ENCODE measurements around the gene KCNQ2.

KCNQ2 gene

DNA sequence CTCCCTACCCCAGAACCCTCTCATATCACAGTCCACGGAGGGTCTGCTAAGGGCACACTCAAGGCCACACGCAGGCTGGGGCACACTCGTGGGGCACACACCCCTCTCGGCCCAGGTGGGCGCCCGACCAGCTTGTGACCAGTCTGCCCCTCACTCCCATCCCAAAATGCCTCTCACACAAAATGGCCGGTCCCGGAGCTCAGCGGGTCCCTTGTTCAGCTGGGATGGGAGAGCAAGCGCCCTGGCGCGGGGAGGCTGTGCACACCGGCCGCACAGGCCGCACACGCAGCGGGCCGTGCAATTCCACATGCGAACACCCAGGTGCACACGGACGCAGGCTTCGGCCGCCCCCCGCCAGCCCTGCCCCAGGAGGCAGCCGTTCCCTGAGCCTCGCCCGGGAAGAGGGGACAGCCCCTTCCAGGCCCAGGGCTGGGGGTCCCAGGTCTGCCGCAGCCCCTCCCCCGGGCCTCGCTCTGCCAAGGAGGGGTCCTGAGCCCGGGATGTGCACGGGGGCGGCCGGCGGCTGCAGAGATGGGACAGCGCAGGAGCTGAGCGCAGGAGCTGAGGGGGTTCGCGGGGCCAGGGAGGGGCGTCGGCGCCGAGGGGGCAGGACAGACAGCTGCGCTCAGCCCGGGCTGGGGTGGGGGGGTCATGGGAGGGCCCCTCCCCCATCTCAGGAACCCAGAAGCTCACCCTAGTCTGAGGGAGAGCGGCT, 1.3 kb downstream of the KCNQ2 start:
- Histone ChIP-seq H3K36me3 (ENCODE audit: control insufficient read depth in 5 of 5, insufficient read depth in 5 of 5, low read length in 5 of 5) (no peaks in the 10 kb centered on the region), H3K9ac (ENCODE audit: low read length in 5 of 5) (no peak overlapping the region), H3K9me3 (ENCODE audit: control insufficient read depth in 5 of 5, low read length in 5 of 5) (no peaks in the 10 kb centered on the region), H3K4me3 (ENCODE audit: low read depth in 1 of 5, low read length in 5 of 5) (no peak overlapping the region), H3K27ac (ENCODE audit: low read depth, low read length) (no peak overlapping the region), H3K27me3 (ENCODE audit: control insufficient read depth in 5 of 5, insufficient read depth in 4 of 5, low read length in 5 of 5) (peaks cover 53 to 79% (median 70%) of the 10 kb centered on the region in 5 donors), H3K4me1 (ENCODE audit: control insufficient read depth in 5 of 5, insufficient read depth in 5 of 5, low read length in 5 of 5) (peaks cover 0 to 4% (median 0%) of the 10 kb centered on the region in 5 donors)

DNA sequence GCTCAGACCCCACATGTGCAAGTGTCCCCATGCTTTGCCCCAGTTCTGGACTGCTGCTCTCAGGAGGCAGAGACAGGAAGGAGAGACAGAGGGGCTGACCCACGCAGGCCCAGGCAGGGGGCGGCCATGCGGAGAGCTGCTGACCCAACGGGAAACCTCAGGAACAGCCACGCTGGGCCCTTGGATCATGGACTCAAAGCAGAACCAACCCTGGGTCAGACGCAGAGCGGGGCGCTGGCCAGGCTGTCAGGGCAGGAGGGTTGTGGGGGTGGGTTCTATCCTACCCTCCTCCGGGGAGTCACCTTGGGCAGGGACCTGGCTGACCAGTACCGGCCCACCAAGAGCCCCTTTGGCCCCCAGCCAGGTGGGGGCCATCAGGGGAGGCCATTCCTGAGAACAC, 2.0 kb downstream of the KCNQ2 start:
- Histone ChIP-seq H3K27me3 (ENCODE audit: control insufficient read depth in 5 of 5, insufficient read depth in 4 of 5, low read length in 5 of 5) (peaks cover 55 to 73% (median 62%) of the 10 kb centered on the region in 5 donors), H3K4me3 (ENCODE audit: low read depth in 1 of 5, low read length in 5 of 5) (no peak overlapping the region), H3K9ac (ENCODE audit: low read length in 5 of 5) (no peak overlapping the region), H3K36me3 (ENCODE audit: control insufficient read depth in 5 of 5, insufficient read depth in 5 of 5, low read length in 5 of 5) (no peaks in the 10 kb centered on the region), H3K4me1 (ENCODE audit: control insufficient read depth in 5 of 5, insufficient read depth in 5 of 5, low read length in 5 of 5) (peaks cover 0 to 4% (median 0%) of the 10 kb centered on the region in 5 donors), H3K27ac (ENCODE audit: low read depth, low read length) (no peak overlapping the region), H3K9me3 (ENCODE audit: control insufficient read depth in 5 of 5, low read length in 5 of 5) (no peaks in the 10 kb centered on the region)

DNA sequence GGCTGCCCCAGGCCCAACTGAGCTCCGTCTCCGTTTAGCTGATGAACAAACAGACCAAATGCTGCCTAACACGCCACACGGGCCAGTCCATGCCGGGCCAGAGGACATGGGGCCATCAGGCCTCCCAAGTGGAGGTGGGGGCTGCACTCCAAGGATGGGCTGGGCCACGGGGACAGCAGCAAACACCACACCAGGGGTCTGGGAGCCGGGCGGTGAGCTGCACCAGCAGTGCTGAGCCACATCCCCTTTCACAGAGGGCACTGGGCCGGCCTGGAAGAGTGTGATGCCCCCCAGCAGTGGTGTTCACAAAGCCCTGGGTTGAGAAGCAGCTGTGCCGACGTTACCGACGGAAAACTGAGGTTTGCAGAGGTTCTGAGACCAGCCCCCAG, 2.7 kb downstream of the KCNQ2 start:
- Histone ChIP-seq H3K27me3 (ENCODE audit: control insufficient read depth in 5 of 5, insufficient read depth in 4 of 5, low read length in 5 of 5) (peaks cover 55 to 68% (median 62%) of the 10 kb centered on the region in 5 donors), H3K9me3 (ENCODE audit: control insufficient read depth in 5 of 5, low read length in 5 of 5) (no peaks in the 10 kb centered on the region), H3K27ac (ENCODE audit: low read depth, low read length) (no peak overlapping the region), H3K9ac (ENCODE audit: low read length in 5 of 5) (no peak overlapping the region), H3K4me1 (ENCODE audit: control insufficient read depth in 5 of 5, insufficient read depth in 5 of 5, low read length in 5 of 5) (peaks cover 0 to 4% (median 0%) of the 10 kb centered on the region in 5 donors), H3K36me3 (ENCODE audit: control insufficient read depth in 5 of 5, insufficient read depth in 5 of 5, low read length in 5 of 5) (no peaks in the 10 kb centered on the region), H3K4me3 (ENCODE audit: low read depth in 1 of 5, low read length in 5 of 5) (no peak overlapping the region)

DNA sequence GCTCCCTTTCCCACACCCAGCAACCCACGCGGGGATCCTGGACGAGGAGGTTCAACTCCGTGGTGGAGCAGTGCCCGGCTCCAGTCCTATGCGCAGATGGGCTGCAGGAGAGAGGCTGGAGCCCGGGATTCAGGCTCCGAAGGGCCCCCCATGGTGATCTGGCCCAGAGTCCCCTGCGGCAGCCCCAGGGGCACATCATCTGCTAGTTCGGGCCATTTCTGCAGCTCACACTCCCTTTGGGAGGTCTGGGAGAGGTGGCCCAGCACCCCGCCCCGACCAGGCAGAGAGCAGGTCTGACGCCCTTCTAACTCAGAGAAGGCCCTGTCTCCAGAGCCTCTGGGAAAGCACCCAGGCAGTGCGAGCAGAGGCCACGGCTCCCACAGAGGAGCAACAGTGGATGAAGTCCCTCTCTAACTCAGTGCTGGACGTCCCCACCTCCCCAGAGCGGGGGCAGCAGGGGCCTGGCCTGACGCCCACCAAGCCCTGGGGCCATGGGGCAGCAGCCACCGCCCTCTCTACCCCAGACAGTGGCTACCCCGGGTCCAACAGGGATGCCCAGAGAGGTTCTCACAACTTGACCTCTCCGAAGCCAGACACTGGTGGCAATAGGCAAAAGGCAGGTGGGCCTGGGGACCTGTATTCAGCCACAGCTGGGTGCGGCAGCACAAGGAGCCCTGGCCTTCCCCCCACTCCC, 3.3 kb downstream of the KCNQ2 start:
- H3K9me3 ChIP-seq (ENCODE audit: control insufficient read depth in 5 of 5, low read length in 5 of 5): no peaks in the 10 kb centered on the region
- H3K27ac ChIP-seq (ENCODE audit: low read depth, low read length): no peak overlapping the region
- H3K9ac ChIP-seq (ENCODE audit: low read length in 5 of 5): no peak overlapping the region
- no peaks in the 10 kb centered on the region for H3K36me3 ChIP-seq (ENCODE audit: control insufficient read depth in 5 of 5, insufficient read depth in 5 of 5, low read length in 5 of 5)
- peaks cover 55 to 67% (median 62%) of the 10 kb centered on the region in 5 donors for H3K27me3 ChIP-seq (ENCODE audit: control insufficient read depth in 5 of 5, insufficient read depth in 4 of 5, low read length in 5 of 5)
- no peak overlapping the region for H3K4me3 ChIP-seq (ENCODE audit: low read depth in 1 of 5, low read length in 5 of 5)
- H3K4me1 ChIP-seq (ENCODE audit: control insufficient read depth in 5 of 5, insufficient read depth in 5 of 5, low read length in 5 of 5): peaks cover 0 to 4% (median 0%) of the 10 kb centered on the region in 5 donors

DNA sequence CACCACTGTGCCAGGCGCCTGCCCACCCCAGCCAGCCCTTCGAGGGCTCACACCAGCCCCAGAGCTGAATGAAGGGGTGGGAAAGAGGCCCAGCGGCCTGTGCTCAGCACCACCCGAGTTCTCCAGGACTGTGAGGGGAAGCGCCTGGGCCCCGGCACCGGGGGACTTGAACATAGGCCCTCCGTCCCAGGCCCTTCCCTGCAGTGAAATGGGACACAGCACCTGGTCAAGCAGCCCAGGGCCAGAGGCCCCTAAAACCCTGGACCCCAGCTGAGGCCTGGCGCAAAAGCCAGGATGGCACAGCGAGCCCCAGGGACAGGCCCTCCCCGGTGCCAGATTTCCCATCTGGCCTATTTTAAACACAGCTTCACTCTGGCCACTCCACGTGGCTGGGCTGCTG, 4.0 kb downstream of the KCNQ2 start:
- Histone ChIP-seq H3K9ac (ENCODE audit: low read length in 5 of 5) (no peak overlapping the region), H3K4me1 (ENCODE audit: control insufficient read depth in 5 of 5, insufficient read depth in 5 of 5, low read length in 5 of 5) (peaks cover 0 to 4% (median 0%) of the 10 kb centered on the region in 5 donors), H3K27ac (ENCODE audit: low read depth, low read length) (no peak overlapping the region), H3K9me3 (ENCODE audit: control insufficient read depth in 5 of 5, low read length in 5 of 5) (no peaks in the 10 kb centered on the region), H3K4me3 (ENCODE audit: low read depth in 1 of 5, low read length in 5 of 5) (no peak overlapping the region), H3K27me3 (ENCODE audit: control insufficient read depth in 5 of 5, insufficient read depth in 4 of 5, low read length in 5 of 5) (peaks cover 50 to 64% (median 60%) of the 10 kb centered on the region in 5 donors), H3K36me3 (ENCODE audit: control insufficient read depth in 5 of 5, insufficient read depth in 5 of 5, low read length in 5 of 5) (no peaks in the 10 kb centered on the region)

DNA sequence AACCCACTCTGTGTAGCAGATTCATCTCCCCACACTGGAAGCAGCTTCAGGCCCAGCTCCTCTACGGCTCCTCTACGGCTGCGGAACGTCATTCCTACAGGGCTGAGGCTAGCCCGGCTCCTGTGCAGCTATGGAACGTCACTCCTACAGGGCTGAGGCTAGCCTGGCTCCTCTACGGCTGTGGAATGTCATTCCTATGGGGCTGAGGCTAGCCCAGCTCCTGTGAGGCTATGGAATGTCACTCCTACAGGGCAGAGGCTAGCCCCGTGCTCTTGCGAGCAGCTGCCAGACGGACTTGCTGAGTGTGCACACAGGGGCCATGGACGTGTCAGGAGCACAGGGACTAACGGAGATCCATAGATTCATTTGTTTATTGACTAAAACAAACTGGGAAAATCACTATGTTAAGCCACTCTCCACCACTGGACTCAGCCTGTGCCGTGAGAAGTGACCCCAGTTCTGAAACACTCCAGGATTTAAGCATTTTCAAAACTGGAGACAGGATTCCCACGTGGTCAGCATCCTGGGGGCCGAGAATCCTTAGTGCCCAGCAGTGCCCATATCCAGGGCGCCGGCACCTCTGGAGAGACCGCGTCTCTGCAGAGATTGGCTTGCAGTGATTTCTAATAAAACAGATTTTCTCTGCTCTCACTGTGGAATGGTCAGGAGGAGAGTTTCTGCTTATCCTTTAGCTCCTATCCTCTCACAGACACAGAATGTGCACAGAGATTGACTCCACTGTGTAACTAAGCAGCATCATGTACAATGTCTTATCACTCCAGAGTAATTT, 5.0 kb downstream of the KCNQ2 start:
- peaks cover 45 to 68% (median 62%) of the 10 kb centered on the region in 5 donors for H3K27me3 ChIP-seq (ENCODE audit: control insufficient read depth in 5 of 5, insufficient read depth in 4 of 5, low read length in 5 of 5)
- no peaks in the 10 kb centered on the region for H3K9me3 ChIP-seq (ENCODE audit: control insufficient read depth in 5 of 5, low read length in 5 of 5)
- peaks cover 0 to 4% (median 0%) of the 10 kb centered on the region in 5 donors for H3K4me1 ChIP-seq (ENCODE audit: control insufficient read depth in 5 of 5, insufficient read depth in 5 of 5, low read length in 5 of 5)

DNA sequence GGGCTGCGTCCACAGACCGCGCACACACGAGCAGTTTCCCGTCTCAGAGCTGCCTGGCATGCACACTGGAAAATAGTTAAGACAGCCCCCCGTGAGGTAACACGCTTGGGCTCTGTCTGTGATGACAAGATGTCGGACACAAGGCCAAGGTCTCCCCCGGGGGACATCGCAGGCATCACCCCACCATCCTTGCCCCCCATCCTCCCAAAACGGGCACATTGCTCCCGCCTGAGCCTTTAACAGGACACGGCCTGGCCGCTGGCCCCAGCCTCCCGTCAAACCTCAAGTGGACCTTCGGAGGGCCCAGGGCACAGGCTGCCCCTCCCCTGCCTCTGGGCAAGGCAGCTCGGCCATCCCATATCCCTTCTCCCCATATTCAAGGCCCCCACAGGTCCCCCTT, 5.6 kb downstream of the KCNQ2 start:
- Histone ChIP-seq H3K9ac (ENCODE audit: low read length in 5 of 5) (no peak overlapping the region), H3K36me3 (ENCODE audit: control insufficient read depth in 5 of 5, insufficient read depth in 5 of 5, low read length in 5 of 5) (no peaks in the 10 kb centered on the region), H3K27ac (ENCODE audit: low read depth, low read length) (no peak overlapping the region), H3K4me1 (ENCODE audit: control insufficient read depth in 5 of 5, insufficient read depth in 5 of 5, low read length in 5 of 5) (peaks cover 0 to under 1% (median 0%) of the 10 kb centered on the region in 5 donors), H3K9me3 (ENCODE audit: control insufficient read depth in 5 of 5, low read length in 5 of 5) (no peaks in the 10 kb centered on the region), H3K27me3 (ENCODE audit: control insufficient read depth in 5 of 5, insufficient read depth in 4 of 5, low read length in 5 of 5) (peaks cover 45 to 72% (median 60%) of the 10 kb centered on the region in 5 donors), H3K4me3 (ENCODE audit: low read depth in 1 of 5, low read length in 5 of 5) (no peak overlapping the region)

More for the DNA sequence above, 5.0 kb downstream of the KCNQ2 start:
- no peak overlapping the region for H3K4me3 ChIP-seq (ENCODE audit: low read depth in 1 of 5, low read length in 5 of 5)
- H3K36me3 ChIP-seq (ENCODE audit: control insufficient read depth in 5 of 5, insufficient read depth in 5 of 5, low read length in 5 of 5): no peaks in the 10 kb centered on the region
- H3K9ac ChIP-seq (ENCODE audit: low read length in 5 of 5): no peak overlapping the region
- no peak overlapping the region for H3K27ac ChIP-seq (ENCODE audit: low read depth, low read length)

DNA sequence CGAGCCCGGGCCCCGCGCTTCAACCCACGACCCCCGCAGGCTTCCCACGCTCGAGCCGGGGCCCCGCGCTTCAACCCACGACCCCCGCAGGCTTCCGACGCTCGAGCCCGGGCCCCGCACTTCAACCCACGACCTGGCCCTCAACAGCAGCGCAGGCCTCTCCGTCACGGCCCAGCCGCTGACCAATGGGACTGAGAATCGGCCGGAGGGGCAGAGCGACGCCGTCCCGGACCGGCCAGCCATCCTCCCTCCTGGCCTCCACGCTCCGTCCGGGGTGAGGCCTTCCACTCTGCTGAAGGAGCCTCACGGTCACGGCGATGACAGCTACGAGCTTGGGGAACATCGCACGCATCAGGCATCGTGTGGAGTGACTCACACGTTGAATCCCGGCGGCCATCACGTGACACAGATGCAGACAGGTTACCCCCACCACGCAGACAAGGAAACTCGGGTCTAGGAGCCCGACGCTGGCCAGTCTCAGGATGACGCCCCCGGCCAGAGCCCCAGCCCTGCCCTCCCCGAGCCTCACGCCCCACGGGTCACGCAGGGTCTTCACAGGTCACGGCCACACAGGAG, 6.1 kb downstream of the KCNQ2 start:
- Histone ChIP-seq H3K36me3 (ENCODE audit: control insufficient read depth in 5 of 5, insufficient read depth in 5 of 5, low read length in 5 of 5) (no peaks in the 10 kb centered on the region), H3K9ac (ENCODE audit: low read length in 5 of 5) (no peak overlapping the region), H3K9me3 (ENCODE audit: control insufficient read depth in 5 of 5, low read length in 5 of 5) (no peaks in the 10 kb centered on the region), H3K27ac (ENCODE audit: low read depth, low read length) (no peak overlapping the region), H3K4me1 (ENCODE audit: control insufficient read depth in 5 of 5, insufficient read depth in 5 of 5, low read length in 5 of 5) (no peaks in the 10 kb centered on the region), H3K27me3 (ENCODE audit: control insufficient read depth in 5 of 5, insufficient read depth in 4 of 5, low read length in 5 of 5) (peaks cover 48 to 75% (median 61%) of the 10 kb centered on the region in 5 donors), H3K4me3 (ENCODE audit: low read depth in 1 of 5, low read length in 5 of 5) (no peak overlapping the region)

DNA sequence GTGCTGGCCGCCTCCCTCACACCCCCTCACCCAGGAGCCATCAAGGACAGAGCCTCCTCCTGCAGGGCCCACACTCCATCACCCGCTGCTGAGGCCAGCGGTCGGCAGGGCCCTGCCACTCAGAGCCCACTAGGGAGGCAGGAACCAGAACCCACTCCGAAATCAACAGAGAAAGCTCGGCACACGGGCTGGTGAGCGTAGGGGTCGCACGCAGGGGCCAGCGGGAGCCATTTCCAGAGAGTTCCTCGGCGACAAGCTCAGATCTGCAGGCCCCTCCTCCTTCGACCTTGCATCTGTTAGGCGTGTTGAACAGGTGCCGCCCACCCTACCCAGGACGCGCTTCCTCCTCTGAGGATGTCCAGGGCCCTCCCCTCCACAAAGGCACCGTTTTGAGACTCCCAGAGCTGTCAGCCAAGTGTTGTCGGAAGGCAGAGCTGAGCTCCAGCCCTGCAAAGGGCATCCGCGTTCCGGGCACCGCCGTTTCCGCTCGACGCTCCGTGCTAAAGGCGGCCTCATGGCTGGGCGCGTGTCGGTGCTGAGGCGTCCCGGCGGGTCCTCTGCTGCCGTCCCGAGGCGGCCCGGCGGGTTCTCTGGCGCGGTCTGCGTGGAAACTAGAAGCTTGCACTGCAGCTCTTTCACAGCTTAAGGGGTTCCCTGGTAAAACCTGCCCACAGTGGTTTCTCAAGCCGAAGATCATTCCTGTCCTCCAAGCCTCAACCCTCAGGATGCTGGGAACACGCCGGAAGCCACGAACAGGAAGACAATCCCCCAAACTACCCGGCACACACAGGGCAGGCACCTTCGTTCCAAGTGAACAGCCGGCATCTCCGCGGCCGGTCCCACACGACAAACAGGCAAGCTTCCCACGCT, 6.8 kb downstream of the KCNQ2 start:
- H3K4me1 ChIP-seq (ENCODE audit: control insufficient read depth in 5 of 5, insufficient read depth in 5 of 5, low read length in 5 of 5): no peaks in the 10 kb centered on the region
- H3K9me3 ChIP-seq (ENCODE audit: control insufficient read depth in 5 of 5, low read length in 5 of 5): no peaks in the 10 kb centered on the region
- peaks cover 43 to 75% (median 61%) of the 10 kb centered on the region in 5 donors for H3K27me3 ChIP-seq (ENCODE audit: control insufficient read depth in 5 of 5, insufficient read depth in 4 of 5, low read length in 5 of 5)
- H3K36me3 ChIP-seq (ENCODE audit: control insufficient read depth in 5 of 5, insufficient read depth in 5 of 5, low read length in 5 of 5): no peaks in the 10 kb centered on the region
- no peak overlapping the region for H3K27ac ChIP-seq (ENCODE audit: low read depth, low read length)
- H3K9ac ChIP-seq (ENCODE audit: low read length in 5 of 5): no peak overlapping the region
- H3K4me3 ChIP-seq (ENCODE audit: low read depth in 1 of 5, low read length in 5 of 5): no peak overlapping the region
